K562 (cell line): ENCODE data around the gene VMP1. TPM values are rescaled to one million over a fixed set of nuclear protein-coding genes. Genes with fewer than 3 reads are reported as not detected.

Experiments used
- BHLHE40 ChIP-seq: IDR thresholded peaks from 2 replicates; pipeline ENCODE4 v1.6.1; 2011; ENCODE audit warnings: low read length, improper control_type of control experiment
- EP400 ChIP-seq: fragments of 450-650 bp; IDR thresholded peaks from 2 replicates; pipeline ENCODE4 v1.6.1; 2017; ENCODE audit warnings: antibody characterized with exemption, mild to moderate bottlenecking, moderate library complexity
- HDAC1 ChIP-seq, 2 experiments: fragments of 450-650 bp; IDR thresholded peaks; 2 replicates each; pipeline ENCODE4 v1.6.1; 2016 to 2017; ENCODE audit warnings: inconsistent platforms in 1 of 2, mild to moderate bottlenecking in 1 of 2, moderate library complexity in 1 of 2
- HNRNPH1 ChIP-seq: fragments of 200-400 bp; formaldehyde crosslinking; optimal IDR thresholded peaks from 2 replicates; pipeline ENCODE3; 2017; ENCODE audit warnings: low read depth, mild to moderate bottlenecking, low read length, moderate library complexity
- HNRNPK ChIP-seq: fragments of 200-400 bp; formaldehyde crosslinking; IDR thresholded peaks from one replicate; pipeline ENCODE4 v1.6.1; 2018; ENCODE audit warnings: mild to moderate bottlenecking, low read depth, low read length; ENCODE audit not compliant: poor library complexity, severe bottlenecking
- RBM15 ChIP-seq: fragments of 200-400 bp; formaldehyde crosslinking; IDR thresholded peaks from 2 replicates; pipeline ENCODE4 v1.6.1; 2018; ENCODE audit warnings: mild to moderate bottlenecking, low read length, moderate library complexity; ENCODE audit not compliant: insufficient read depth
- RFX1 ChIP-seq: fragments of 450-650 bp; IDR thresholded peaks from 2 replicates; pipeline ENCODE4 v1.6.1; 2016; ENCODE audit warnings: mild to moderate bottlenecking, moderate library complexity
- SMARCC2 ChIP-seq: fragments of 450-650 bp; IDR thresholded peaks from 2 replicates; pipeline ENCODE4 v1.6.1; 2017; ENCODE audit warnings: antibody characterized with exemption, moderate library complexity, mild to moderate bottlenecking, low read depth
- SP2 ChIP-seq: IDR thresholded peaks from 2 replicates; pipeline ENCODE4 v1.6.1; 2011; ENCODE audit warnings: mild to moderate bottlenecking, low read depth, low read length, moderate library complexity; ENCODE audit not compliant: poor library complexity, severe bottlenecking; ENCODE audit errors: extremely low read depth
- TCFL5 ChIP-seq: fragments of 250-450 bp; sonication (Bioruptor Pico); conservative IDR thresholded peaks from 2 replicates; pipeline ENCODE4 v1.6.1; 2021; ENCODE audit warnings: mild to moderate bottlenecking, moderate library complexity, matching md5 sums
- TFAM ChIP-seq: fragments of 250-450 bp; sonication (Bioruptor Pico); conservative IDR thresholded peaks from 2 replicates; pipeline ENCODE4 v1.5.0; 2021; ENCODE audit warnings: mild to moderate bottlenecking, moderate library complexity
- ZNF121 ChIP-seq: sonication (generic); formaldehyde crosslinking; conservative IDR thresholded peaks from 2 replicates; pipeline ENCODE4 v1.8.0; 2022; ENCODE audit warnings: missing genetic modification reagents
- ZNF316 ChIP-seq: fragments of 450-650 bp; IDR thresholded peaks from 2 replicates; pipeline ENCODE4 v1.6.1; 2016
- ZNF76 ChIP-seq: fragments of 250-450 bp; sonication (Bioruptor Pico); IDR thresholded peaks from 2 replicates; pipeline ENCODE4 v1.4.0; 2020; ENCODE audit warnings: mild to moderate bottlenecking, moderate library complexity, borderline replicate concordance
- ZNF766 ChIP-seq: fragments of 200-800 bp; sonication (Bioruptor generic); conservative IDR thresholded peaks from 2 replicates; pipeline ENCODE4 v1.6.1; 2016; ENCODE audit warnings: missing genetic modification characterization, missing compliant biosample characterization
- polyA plus RNA-seq, 8 experiments: library from polyadenylated mRNA; depleted of rRNA in 4 of 8; stranded (reverse) in 5 of 8; unstranded in 3 of 8; fragments of >200 nt; fragmentation: Nextera tagmentation in 2 of 8; fragmentation: Illumina TruSeq in 1 of 8; extraction: Ambion mirVana in 2 of 8; extraction: Trizol in 1 of 8; gene quantifications; 2 replicates each; pipeline versions ENCODE4 v1.2.1 to v1.2.3, GENCODE V29; 2011 to 2014; ENCODE audit warnings: inconsistent platforms in 1 of 8, missing spikeins in 1 of 8
- total RNA-seq, 7 experiments: library from RNA; depleted of rRNA in 6 of 7; stranded (reverse); fragments of >200 nt in 6 of 7; fragmentation: Illumina TruSeq in 2 of 7; extraction: Trizol in 2 of 7; gene quantifications; 2 replicates each; pipeline versions ENCODE4 v1.2.1 to v1.2.3, GENCODE V29; 2011 to 2021; ENCODE audit warnings: low replicate concordance in 1 of 7
- TF ChIP-seq, protein P1 (sequence below): sonication (generic); formaldehyde crosslinking; IDR thresholded peaks from 2 replicates; pipeline ENCODE4 v1.9.0; 2022; ENCODE audit warnings: mild to moderate bottlenecking, missing genetic modification reagents
- TF ChIP-seq, protein P2 (sequence below): IDR thresholded peaks from 2 replicates; pipeline ENCODE4 v1.6.1; 2014; ENCODE audit warnings: antibody characterized with exemption
- TF ChIP-seq, protein P3 (sequence below): fragments of 250-450 bp; sonication (Bioruptor Pico); IDR thresholded peaks from 2 replicates; pipeline ENCODE4 v1.8.0; 2021; ENCODE audit warnings: moderate library complexity, mild to moderate bottlenecking, inconsistent platforms

The VMP1 gene
- total and polyA plus RNA-seq, 9 of the 15 experiments (the other 6 are each of a cell fraction or from before 2014, with no cell fraction given) = 123 to 304 (median 151) TPM

DNA sequence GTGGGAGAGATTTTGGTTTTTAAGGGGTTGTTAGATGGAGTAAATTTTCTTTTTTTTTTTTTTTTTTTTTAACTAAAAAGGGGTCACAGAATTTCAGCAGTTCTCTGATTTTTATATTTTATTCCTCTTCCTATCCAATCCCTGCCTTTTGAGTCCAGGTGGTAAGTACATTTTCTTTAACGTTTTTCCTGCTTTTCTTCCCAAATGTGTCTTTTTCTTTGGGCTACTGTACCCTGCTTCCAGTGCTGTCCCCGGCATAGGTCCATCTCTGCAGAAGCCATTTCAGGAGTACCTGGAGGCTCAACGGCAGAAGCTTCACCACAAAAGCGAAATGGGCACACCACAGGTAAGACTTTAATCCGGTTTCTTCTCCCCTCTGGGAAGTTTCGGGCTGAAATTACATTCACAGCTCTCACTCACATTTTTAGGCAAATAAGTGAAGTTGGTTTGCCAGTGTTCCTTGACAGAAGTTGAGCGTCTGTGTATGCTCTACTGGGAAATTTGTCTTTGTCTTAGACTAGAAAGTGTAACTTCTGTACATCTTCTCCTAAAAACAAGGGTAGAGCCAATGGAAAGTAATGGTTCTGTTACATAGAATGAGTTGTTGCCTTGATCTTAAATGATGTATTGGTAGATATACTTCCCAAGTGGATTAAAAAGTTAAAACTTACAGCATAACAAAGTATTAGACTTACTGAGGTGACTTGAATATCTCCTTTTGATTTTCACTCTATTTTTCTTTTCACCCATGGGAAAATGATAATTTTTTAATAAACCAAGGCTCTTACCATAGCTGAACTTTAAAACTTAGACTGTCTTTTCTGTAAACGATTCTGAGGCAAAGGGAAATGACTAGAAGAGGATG lies 130.8 kb downstream of the VMP1 start (continued):
- TF ChIP-seq HNRNPH1 (no peak), HDAC1 (IDR thresholded peaks at IDR 0.05) (no peak), SP2 (no peak), ZNF76 (no peak), TCFL5 (CRISPR knock-in tag) (no peak), RBM15 (no peak), HNRNPK (no peak), BHLHE40 (no peak), TFAM (no peak), ZNF316 (no peak), RFX1 (no peak; the same call in 1 of the 2 replicates), EP400 (no peak; the same call in 1 of the 2 replicates), SMARCC2 (no peak; the same call in 1 of the 2 replicates), ZNF766 (CRISPR knock-in tag) (0 out of 2 replicates have a peak, but pooled peaks have one; percentile 18), ZNF121 (CRISPR knock-in tag) (no peak)
- TF ChIP-seq, protein P1, sequence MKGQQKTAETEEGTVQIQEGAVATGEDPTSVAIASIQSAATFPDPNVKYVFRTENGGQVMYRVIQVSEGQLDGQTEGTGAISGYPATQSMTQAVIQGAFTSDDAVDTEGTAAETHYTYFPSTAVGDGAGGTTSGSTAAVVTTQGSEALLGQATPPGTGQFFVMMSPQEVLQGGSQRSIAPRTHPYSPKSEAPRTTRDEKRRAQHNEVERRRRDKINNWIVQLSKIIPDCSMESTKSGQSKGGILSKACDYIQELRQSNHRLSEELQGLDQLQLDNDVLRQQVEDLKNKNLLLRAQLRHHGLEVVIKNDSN (CRISPR knock-in tag) = no peak
- TF ChIP-seq, protein P2, sequence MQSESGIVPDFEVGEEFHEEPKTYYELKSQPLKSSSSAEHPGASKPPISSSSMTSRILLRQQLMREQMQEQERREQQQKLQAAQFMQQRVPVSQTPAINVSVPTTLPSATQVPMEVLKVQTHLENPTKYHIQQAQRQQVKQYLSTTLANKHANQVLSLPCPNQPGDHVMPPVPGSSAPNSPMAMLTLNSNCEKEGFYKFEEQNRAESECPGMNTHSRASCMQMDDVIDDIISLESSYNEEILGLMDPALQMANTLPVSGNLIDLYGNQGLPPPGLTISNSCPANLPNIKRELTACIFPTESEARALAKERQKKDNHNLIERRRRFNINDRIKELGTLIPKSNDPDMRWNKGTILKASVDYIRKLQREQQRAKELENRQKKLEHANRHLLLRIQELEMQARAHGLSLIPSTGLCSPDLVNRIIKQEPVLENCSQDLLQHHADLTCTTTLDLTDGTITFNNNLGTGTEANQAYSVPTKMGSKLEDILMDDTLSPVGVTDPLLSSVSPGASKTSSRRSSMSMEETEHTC = no peak
- TF ChIP-seq, protein P3, sequence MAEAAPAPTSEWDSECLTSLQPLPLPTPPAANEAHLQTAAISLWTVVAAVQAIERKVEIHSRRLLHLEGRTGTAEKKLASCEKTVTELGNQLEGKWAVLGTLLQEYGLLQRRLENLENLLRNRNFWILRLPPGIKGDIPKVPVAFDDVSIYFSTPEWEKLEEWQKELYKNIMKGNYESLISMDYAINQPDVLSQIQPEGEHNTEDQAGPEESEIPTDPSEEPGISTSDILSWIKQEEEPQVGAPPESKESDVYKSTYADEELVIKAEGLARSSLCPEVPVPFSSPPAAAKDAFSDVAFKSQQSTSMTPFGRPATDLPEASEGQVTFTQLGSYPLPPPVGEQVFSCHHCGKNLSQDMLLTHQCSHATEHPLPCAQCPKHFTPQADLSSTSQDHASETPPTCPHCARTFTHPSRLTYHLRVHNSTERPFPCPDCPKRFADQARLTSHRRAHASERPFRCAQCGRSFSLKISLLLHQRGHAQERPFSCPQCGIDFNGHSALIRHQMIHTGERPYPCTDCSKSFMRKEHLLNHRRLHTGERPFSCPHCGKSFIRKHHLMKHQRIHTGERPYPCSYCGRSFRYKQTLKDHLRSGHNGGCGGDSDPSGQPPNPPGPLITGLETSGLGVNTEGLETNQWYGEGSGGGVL (CRISPR knock-in tag) = no peak; the same call in 1 of the 2 replicates
